HG02938 (cell line): ENCODE data around the gene ARHGAP19.
A peak's percentile ranks its signal among the peaks of the same experiment; 100 is the strongest.

Experiments used
- ATAC-seq: cut with Tn5 transposase; IDR thresholded peaks from one replicate; pipeline ENCODE4 v1.9.1; 2021; ENCODE audit warnings: mild to moderate bottlenecking, moderate library complexity; ENCODE audit not compliant: unreplicated experiment

ARHGAP19 gene

DNA sequence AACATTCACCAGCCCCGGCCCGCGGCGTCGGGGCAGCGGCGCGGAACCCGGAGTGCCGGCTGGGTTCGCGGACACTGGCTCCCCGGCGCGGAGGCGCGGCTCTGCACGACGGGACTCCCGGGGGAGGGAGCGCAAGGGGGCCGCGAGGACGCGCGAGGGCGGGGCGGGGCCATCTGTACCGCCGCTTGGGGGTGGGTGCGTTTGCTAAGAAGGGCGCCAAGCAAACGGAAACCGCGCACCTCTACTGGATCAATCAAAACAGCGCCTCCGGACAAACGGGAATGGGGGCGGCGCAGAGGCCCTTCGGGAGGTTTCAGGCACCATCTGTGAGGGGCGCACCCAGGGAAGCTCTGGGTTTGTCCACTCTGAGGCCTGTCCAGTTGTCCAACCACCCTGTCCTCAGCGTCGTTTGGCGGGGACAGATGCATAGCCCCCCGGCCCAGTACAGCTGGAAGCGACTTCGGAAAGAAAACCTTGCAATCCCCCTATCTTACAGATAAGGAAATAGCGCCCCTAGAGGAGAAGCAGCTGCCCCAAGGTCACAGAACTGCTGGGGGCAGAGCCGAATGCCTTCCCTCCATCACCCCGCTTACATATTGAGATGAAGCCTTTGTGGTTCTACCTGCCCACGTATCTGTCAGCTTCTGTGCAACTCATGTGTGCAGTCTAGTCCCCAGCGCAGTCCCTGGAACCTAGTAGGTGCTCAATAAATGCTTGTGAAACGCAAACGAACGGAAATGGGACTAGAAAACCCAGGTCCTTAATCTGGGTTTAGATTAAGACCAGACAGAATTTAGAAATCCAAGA lies 96.0 kb downstream of the ARHGAP19 start:
- peak; percentile 55 for ATAC-seq

DNA sequence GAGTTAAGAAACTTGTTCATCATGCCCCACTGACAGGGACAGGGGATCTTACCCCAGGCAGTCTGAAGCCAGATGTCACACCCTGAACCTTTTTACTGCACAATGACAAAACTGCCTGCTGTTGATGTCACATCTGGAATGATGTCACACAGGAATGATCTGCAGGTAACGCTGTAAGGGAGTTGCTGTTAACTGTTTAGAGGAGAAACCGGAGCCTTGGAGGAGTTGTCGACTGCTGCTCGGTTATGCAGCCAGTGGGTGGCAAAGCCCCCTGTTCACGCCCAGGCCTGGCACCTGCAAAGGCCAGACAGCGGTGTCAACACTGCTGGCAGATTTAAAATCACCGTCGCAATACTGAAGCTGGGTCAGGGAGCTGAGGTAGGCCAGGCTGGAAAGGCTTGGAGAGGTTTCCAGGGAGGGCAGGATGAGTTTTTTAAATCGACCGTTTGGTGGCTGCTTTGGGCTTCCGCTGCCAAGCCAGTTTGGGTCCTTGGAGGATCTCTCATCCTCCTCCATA lies 96.7 kb downstream of the ARHGAP19 start:
- ATAC-seq, result no peak

DNA sequence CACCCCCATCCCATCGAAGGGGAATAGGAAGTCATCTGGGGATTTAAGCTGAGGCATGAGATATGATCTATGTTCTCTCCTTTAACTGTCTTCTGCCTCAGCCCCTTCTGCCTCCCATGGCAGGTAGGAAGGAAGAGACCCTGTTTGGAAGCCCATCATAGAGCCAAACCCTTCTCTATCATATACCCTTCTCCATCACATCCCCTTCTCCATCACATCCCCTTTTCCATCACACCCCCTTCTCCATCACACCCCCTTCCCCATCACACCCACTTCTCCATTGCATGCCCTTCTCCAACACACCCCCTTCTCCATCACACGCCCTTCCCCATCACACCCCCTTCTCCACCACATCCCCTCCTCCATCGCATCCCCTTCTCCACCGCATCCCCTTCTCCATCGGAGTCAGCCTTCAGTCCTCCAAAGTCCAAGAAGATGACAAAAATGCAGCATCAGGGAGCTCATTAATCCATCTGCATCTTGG lies 99.4 kb downstream of the ARHGAP19 start:
- ATAC-seq, result no peak

DNA sequence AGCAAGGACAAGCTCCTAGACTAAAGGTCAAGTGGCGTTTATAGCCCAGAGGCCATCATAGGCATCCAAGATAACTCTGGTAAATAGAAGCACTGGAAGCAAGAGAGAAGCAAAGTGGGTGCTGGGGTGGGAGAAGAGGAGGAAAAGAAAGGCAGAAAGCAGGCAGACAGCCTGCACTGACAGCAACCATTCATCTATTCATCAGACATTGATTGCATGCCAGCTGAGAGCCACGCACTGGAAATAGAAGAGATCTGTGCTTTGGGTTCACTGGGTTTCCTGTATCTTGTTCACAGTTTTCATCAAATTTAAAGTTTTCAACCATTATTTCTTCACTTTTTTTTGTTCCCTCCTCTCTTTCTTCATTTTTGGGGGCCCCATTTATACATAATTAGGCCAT lies 102.0 kb downstream of the ARHGAP19 start:
- ATAC-seq, result no peak

DNA sequence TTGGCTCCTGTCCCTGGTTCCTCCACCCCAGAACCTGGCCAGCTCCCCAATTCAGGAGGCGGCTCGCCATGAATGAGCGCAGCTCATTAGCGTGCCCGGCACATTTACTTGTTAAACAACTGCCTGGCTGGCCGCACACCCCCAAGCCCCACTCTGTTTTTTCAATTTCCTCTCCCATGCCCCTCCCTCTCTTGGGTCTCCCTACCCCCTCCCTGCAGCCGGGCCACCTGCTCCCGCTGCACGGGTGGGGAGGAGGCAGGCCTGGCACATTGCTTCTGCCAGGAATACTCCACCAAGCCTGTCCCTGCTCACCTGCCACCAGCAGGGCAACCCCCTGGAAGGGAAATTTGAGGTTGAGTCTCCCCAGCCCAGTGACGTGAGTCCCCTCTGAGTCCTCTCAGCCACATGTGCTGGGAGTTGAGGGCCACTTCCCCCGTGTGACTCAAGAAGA lies 104.2 kb downstream of the ARHGAP19 start:
- ATAC-seq, result no peak

DNA sequence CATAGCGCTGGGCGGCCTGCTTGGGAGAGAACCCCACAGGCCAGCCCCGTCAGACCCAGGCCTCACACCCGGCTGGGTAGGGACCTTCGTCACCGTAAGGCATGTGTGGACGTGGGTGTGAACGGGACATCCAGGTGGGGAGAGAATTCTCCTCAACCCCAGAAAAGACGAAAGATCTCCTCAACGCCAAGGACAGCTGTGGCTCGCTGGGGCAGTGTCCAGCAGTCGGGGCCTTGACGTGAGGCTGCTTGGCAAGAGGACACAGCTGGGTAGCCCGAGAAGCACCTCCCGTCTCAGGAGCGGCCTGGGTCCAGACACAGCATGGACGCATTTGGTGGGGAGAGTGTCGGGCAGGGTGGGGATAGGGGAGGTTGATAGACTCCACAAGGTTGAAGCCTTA lies 105.5 kb downstream of the ARHGAP19 start:
- ATAC-seq, result no peak

DNA sequence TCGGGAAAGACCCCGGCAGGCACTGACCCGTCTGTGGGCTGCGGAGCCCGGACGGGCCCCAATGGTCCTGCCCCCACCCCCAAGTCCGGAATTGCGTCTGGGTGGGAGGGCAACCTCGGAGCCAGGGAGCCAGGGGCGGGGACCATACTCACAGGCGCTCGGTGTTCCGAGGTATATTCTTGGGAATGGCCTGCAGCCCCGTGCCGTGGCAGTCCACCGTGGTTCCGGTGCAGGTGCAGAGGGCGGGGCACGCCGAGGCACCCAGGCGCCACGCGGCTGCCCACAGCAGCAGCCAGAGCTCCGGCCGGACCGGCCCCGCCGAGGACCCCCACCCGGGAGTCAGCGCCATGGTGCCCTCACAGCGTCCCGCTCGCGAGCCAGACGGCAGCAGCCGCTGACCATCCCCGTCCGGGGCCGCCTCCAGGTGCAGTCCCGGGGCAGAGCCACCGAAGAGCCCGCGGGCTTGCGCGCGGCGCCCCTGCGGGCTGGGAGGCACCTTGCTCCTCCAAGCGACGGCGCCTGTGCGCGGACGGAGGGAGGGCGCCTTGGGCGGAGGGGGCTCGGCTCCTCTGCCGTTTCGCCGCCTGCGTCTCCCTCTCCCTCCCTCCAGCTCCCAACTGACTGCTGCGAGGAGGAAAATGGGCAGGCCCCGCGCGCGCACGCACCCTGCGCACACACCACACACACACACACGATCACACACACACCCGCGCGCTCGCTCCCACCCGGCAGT lies 106.9 kb downstream of the ARHGAP19 start, which contains the start of gene SLIT1:
Gene SLIT1, minus strand, starts transcription at position 634 of the 733 bp plus-strand sequence. Its CDS starts 285 bp downstream, at position 349.
- no peak for ATAC-seq

DNA sequence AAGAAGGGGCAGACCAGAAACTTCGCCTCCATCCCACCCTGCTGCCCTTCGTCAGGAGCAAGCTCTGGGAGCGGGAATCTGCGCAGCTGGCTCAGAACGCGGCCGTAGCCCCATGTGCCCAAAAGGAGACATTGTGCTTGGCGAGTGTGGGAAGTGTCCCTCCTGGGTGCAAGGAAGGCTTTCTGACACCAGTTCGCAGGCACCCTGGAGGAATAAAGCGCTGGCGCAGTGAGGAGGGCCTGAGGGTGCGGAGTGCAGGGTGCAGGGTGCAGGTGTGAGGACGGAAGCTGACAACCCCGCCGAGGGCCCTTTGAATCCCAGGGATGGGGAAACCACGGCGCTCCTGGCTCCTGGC lies 107.5 kb downstream of the ARHGAP19 start:
- ATAC-seq, result no peak

DNA sequence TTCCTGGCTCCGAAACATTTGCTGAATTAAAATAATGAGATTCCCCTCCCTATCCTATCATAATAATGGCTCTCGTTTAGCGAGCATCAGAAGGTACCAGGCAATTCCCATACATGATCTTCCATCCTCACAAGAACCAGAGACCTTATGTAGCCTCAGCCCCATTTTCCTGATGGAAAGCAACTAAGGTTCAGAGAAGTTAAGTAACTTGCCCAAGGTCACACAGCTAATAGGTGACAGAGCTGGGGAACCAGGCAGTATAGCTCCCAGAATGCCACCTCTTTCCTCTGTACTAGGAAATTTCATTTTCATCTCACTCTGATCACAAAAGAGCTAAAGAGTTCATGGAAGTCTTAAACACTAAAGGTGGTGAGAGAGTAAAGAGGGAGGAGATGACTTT lies 109.1 kb downstream of the ARHGAP19 start:
- ATAC-seq, result no peak

DNA sequence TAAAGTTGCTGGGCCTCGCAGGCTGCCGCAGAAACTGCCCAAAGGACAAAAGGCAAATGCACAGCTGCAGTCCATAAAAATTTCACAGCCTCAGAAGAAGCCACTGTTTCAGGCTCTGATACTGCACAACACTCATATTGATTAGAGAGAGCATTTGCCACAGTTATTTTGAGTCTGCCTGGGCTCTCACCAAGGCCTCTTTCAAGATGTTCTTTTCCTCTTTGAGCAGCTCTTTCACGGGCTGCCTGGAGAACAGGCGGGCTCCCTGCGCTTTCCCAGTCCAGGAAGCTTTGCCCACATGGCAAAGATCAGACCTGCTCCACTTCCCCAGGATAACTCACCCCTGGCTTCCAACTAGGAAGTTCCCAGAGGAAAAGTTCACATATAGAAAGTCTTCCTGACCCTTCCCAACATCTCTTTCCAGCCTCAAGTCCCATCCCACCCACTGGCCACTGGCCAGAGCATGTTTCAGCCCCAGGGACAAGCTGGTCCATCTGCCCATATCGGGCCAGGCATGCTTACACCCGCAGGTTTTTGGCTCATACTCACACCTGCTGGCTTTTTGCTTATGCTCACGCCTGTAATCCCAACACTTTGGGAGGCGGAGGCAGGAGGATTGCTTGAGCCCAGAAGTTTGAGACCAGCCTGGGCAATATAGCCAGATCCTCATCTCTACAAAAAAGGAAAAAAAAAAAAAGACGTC lies 110.0 kb downstream of the ARHGAP19 start:
- no peak for ATAC-seq

DNA sequence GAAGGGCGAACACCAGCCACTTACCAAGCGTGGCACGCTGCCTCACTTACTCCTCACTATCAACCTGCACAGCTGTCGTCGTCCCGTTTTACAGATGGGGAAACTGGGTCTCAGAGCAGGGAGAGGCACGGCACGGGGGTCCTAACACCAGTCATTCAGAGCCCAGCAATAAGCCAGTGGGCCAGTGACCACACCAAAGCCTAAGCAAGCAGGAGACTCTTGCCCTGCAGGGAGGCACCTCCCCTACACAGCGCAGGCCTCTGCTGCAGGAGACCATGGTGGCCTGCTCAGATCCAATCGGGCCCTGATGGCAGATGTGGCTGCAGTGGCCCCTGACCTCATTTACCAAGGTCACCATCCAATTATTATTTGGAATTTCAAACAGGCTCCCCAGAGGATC lies 111.5 kb downstream of the ARHGAP19 start:
- ATAC-seq, result no peak

DNA sequence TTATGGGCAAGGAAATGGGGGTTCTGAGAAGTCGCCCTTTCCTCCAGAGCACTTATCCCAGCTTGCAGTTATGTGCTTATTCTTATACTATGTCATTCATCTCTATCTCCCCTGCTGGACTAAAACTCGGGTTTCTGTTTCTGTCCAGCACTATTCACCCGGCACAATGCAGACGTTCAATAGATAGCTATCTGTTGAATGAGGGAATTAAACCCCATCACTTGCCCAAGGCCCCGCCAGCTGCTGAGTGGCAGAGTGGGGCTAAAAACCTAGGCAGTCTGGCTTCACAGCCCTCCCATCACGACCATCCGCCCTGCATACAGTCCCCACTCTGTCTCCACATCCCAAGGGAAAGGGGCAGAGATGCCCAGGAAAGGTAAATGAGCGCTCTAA lies 112.1 kb downstream of the ARHGAP19 start:
- ATAC-seq, result no peak

DNA sequence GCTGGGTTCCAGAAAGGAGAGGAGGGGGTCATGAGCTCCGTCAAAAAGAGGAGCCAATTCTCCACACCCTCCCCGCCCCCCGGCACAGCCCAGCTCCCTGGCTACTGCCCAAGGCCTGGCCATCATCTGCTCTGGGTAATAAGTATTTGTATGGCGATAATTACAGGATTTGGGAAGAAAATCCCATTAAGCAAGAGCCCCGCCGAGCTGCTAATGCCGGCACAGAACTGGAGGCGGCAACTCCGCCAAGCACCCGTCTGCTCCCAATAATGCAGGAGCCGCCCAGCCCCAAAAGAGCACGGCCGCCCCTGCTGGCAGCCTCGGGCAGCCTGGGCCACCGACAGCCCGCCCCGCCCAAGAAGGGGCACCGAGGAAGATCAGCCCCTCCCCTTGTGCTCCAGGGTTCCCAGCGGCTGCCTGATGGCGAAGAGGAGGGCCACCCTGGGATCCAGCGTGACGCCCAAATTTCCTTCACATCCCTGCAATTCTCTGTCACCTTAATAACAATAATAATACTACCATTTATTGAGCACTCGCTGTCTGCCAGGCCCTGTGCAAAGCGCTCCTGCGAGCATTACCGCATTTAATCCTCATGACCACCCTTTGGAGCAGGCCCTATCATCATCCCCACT lies 112.6 kb downstream of the ARHGAP19 start:
- no peak for ATAC-seq

DNA sequence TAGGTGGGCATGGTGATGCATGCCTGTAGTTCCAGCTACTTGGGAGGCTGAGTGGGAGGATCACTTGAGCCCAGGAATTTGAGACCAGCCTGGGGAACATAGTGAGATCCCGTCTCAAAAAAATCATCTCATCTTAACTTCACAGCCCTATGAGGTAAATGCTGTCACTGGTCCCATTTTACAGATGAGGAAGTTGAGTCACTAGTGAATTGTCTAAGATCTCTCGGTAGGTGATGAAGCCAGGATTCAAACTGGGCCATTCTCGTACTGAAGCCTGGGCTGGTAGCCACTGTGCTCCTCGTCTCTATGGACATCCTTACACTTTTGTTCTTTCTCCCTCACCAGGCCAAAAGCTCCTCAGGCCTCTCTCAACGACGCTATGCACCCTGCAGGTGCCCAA lies 113.1 kb downstream of the ARHGAP19 start:
- ATAC-seq, result no peak

DNA sequence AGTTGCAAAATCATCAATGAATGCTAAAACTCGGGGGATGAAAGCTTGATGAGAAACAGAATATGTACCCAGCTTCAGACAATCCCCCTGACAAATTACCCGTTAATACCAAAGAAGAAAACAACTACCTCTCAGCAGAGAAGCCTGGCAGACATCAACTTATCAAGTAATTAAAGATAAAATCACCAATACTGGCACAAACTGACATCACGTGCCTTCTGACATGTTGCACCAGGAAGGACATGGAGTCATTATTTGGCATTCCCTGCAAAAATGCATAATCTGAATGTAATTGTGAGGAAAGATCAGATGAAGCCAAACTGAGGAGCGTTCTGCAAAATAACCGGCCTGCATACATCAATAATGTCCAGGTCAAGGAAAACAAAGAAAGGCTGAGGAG lies 114.4 kb downstream of the ARHGAP19 start:
- no peak for ATAC-seq

DNA sequence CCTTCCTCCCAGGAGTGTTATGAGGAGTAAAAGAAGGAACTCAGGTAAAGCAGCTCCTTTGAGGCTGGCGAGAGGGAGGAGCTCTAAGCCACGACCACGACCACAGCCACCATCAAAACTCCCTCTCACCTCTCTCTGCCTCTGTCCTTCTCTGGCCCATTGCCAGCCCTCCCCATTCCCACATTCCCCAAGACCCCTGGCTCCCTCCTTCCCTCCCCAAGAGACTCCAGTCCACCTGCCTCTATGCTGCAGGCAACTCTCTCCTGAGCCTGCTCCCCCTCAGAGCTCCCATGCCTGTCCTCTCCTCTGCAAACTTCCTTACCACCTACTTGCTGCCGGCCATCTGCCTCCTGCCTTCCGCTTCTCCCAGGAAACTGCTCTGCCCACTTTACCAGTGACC lies 116.2 kb downstream of the ARHGAP19 start:
- ATAC-seq, result no peak

DNA sequence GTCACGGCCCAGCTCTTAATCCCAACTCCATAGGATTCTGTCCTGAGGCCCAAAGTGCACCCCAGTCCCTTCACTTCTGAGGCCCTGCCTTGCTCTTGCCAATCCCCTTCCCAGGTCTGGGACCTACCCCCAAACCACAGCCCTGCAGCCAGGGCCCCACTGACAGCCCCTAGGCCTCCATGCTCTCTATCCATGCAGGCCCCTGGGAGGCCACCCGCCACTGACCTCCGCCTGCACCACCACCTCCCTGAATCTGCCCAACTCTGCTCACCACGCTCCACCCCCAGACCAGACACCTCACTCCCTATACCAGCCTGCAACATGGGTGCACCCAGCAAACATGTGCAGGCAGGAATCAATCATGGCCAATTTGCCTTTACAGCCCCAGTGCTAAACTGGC lies 116.9 kb downstream of the ARHGAP19 start:
- no peak for ATAC-seq

DNA sequence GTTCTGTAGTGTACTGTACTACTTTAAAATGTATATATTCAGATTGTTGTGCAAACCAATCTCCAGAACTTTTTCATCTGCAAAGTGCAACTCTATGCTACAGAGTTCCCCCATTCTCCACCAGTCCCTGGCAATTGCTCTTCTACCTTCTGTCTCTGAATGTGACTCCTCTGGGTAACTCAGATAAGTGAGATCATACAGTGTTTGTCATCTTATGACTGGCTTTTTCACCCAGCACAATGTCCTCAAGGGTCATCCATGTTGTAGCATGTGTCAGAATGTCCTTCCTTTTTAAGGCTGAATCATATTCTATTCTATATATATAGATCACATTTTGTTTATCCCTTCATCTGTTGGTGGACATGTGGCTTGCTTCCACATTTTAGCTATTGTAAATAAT lies 117.5 kb downstream of the ARHGAP19 start:
- ATAC-seq, result no peak

DNA sequence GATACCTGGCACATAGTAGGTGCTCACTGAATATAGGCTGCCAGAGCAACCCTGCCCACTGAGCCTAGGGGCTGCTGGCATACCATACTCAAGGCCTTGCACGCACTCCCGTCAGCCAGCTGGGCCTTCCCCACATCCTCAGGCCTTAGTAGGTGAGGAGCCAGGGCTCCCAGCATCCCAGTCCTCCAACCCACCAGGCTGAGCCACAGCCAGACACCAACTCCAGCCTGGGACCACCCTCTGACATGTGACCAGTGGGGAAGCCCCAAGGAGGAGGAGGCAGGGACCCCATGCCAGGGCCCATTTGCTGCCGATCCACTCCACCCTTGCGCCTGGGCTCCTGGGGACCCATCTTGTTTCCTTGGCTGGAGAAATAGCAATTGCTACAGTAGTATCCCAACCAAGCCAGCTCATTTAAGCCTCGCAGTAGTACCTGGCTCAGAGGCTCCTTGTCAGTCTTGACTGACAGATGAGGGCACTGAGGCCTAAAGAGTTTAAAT lies 118.1 kb downstream of the ARHGAP19 start:
- no peak for ATAC-seq

DNA sequence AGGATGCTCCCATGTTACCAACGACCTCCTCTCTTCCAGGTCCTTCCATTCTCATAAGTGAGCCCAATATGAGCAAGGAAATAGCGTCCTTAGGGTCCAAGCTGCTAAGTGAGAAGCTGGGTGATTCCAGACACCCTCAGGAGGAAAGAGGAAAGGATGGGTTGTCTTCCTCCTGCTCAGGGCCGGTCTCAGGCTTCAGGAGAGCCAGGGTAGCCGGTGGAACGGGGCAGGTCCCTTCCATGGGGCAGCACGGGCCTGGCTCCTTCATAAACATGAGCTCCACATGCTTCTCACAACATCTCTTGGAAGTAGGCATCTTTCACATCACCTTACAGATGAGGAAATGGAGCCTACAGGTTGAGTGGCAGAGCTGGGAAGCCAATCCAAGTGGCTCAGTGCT lies 119.4 kb downstream of the ARHGAP19 start:
- ATAC-seq, result no peak
